ENCODE measurements around the gene FIGNL2.

FIGNL2 gene

DNA sequence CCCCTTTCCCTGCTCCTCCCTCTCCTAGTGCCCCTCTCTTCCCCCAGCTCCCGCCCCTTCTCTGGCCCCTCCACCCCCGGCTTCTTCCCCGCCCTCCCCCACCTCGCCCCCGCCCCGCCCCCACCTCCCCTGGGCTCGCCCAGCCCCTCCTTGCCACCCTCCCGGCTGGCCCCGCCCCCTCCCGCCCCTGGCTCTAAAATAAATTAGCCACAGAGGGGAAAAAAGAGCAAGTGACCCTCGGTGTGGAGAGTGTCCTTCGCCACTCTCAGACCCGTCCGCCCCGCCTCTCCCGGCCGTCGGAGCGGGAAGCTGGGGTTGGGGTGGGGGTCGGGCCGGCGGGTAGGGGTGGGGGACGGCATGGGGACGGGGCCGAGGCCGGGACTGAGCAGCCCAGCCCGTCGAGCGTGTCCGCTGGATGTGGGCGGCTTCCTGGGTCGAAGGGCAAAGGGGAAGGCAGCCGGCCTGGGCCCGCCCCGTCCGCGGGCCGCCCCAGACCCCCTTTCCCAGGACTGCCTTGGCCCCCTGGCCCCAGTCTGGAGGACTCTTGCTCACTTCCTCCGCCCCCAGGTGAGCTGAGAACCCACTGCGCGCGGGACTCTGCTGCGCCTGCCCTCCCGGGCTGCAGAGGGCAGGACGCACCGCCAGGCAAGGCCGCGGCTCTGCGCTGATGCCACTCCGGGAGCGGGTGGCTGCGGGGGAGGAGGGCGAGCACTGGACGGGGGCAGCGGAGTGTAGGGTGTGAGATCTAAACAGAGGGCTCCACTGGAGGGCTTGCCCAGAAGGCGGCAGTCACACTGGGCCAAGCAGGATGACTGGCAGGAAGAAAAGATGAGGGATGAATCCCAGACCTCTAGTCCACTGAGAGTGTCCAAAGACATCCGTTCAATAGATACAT lies 570 bp upstream of the FIGNL2 start:
- TF ChIP-seq CTCF (IDR thresholded peaks at IDR 0.05; ENCODE audit: low read depth, low read length): no peak
- no peak for DNase-seq (ENCODE audit: low read depth in 2 of 2)
- no peak overlapping the region for H3K4me3 ChIP-seq (replicated peaks in 1 of 2; ENCODE audit: low read depth in 2 of 2, low read length in 2 of 2)

- no peak for DNase-seq (ENCODE audit: low read depth in 2 of 2)
- no peak for TF ChIP-seq CTCF (IDR thresholded peaks at IDR 0.05; ENCODE audit: low read depth, low read length)
- H3K4me3 ChIP-seq (replicated peaks in 1 of 2; ENCODE audit: low read depth in 2 of 2, low read length in 2 of 2): peak overlapping the region in 1 of 2 donors; percentile 13
Measured at GRCh38 chr12:51847643-51848325, 734 bp downstream of the FIGNL2 start.

GRCh38 chr12:51846911-51847642 lies 1.4 kb downstream of the FIGNL2 start:
- H3K4me3 ChIP-seq (replicated peaks in 1 of 2; ENCODE audit: low read depth in 2 of 2, low read length in 2 of 2): peak overlapping the region; percentile 33 to 41
- DNase-seq (ENCODE audit: low read depth in 2 of 2): no peak
- TF ChIP-seq CTCF (IDR thresholded peaks at IDR 0.05; ENCODE audit: low read depth, low read length): no peak

- no peak overlapping the region for H3K4me3 ChIP-seq (replicated peaks in 1 of 2; ENCODE audit: low read depth in 2 of 2, low read length in 2 of 2)
- no peak for DNase-seq (ENCODE audit: low read depth in 2 of 2)
- no peak for TF ChIP-seq CTCF (IDR thresholded peaks at IDR 0.05; ENCODE audit: low read depth, low read length)
Measured at GRCh38 chr12:51846271-51846691, 2.2 kb downstream of the FIGNL2 start.

DNA sequence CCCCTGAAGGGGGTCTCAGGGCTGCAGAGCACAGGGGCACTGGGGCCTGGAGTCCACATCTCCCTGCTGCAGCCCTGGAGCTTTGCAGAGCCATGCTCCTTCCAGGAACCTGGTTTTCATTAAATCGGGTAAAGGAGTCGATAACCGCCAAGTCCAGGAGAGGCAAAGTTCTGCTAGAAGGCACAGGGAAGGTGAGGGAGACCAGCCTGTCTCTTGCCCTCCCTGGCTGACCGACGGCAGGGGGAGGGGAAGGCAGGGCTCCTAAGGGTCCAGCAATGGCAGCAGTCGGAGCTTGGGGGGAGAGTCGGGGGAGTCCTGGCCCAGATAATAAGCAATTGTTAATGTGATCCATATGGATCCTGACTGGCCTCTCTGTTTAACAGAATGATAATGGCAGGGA lies 3.0 kb downstream of the FIGNL2 start:
- no peak overlapping the region for H3K4me3 ChIP-seq (replicated peaks in 1 of 2; ENCODE audit: low read depth in 2 of 2, low read length in 2 of 2)
- no peak for DNase-seq (ENCODE audit: low read depth in 2 of 2)
- TF ChIP-seq CTCF (IDR thresholded peaks at IDR 0.05; ENCODE audit: low read depth, low read length): no peak

GRCh38 chr12:51844854-51845253 lies 3.7 kb downstream of the FIGNL2 start:
- no peak for TF ChIP-seq CTCF (IDR thresholded peaks at IDR 0.05; ENCODE audit: low read depth, low read length)
- DNase-seq (ENCODE audit: low read depth in 2 of 2): no peak
- H3K4me3 ChIP-seq (replicated peaks in 1 of 2; ENCODE audit: low read depth in 2 of 2, low read length in 2 of 2): no peak overlapping the region

All from cardiac fibroblast (primary cell).